Stimulated activated CD4-positive, alpha-beta T cell treated with anti-CD3 and anti-CD28 coated beads, Interleukin-1b, Interleukin-23, amount 100 ng/mL, for 1 hour (primary cell): ENCODE measurements around the gene ZNF524.
"Not testable (repeated sequence)": the region's sequence is repeated elsewhere in the genome, so short reads cannot be mapped to it uniquely, and the experiment has no call there.

Experiments
- DNase-seq, 2 donors: peaks; one replicate each; pipeline ENCODE4 v3.0.0-alpha.2; 2020; ENCODE audit warnings: low read depth in 2 of 2

The ZNF524 gene

GRCh38 chr19:55581145-55581822 is 18.8 kb upstream of the ZNF524 start:
- DNase-seq, result no peak

GRCh38 chr19:55581823-55582223 is 18.3 kb upstream of the ZNF524 start:
- DNase-seq, result no peak

GRCh38 chr19:55582284-55582683 is 17.8 kb upstream of the ZNF524 start:
- DNase-seq, result not testable (repeated sequence)

- not testable (repeated sequence) for DNase-seq
Observed at GRCh38 chr19:55583897-55584296, 16.2 kb upstream of the ZNF524 start.

- DNase-seq, result no peak
Observed at GRCh38 chr19:55584871-55585270, 15.2 kb upstream of the ZNF524 start.

- DNase-seq, result peak in 1 of 2 donors; percentile 41
Observed at GRCh38 chr19:55585658-55586339, 14.3 kb upstream of the ZNF524 start.

GRCh38 chr19:55586976-55587668 is 13.0 kb upstream of the ZNF524 start:
- DNase-seq, result peak; percentile 81 to 88

GRCh38 chr19:55588738-55589137 is 11.3 kb upstream of the ZNF524 start:
- no peak for DNase-seq

GRCh38 chr19:55590109-55590508 is 10.0 kb upstream of the ZNF524 start:
- DNase-seq, result no peak

- no peak for DNase-seq
Observed at GRCh38 chr19:55590617-55591016, 9.5 kb upstream of the ZNF524 start.

GRCh38 chr19:55591555-55591954 is 8.5 kb upstream of the ZNF524 start:
- no peak for DNase-seq

- DNase-seq, result no peak
Observed at GRCh38 chr19:55592391-55593090, 7.5 kb upstream of the ZNF524 start.

GRCh38 chr19:55593096-55593772 is 6.9 kb upstream of the ZNF524 start:
- no peak for DNase-seq

- no peak for DNase-seq
Observed at GRCh38 chr19:55594996-55595545, 5.0 kb upstream of the ZNF524 start.

- no peak for DNase-seq
Observed at GRCh38 chr19:55596304-55596703, 3.8 kb upstream of the ZNF524 start.

- no peak for DNase-seq
Observed at GRCh38 chr19:55597501-55597921, 2.6 kb upstream of the ZNF524 start.

- DNase-seq, result no peak
Observed at GRCh38 chr19:55598034-55598433, 2.1 kb upstream of the ZNF524 start.

- peak; percentile 88 to 89 for DNase-seq
Observed at GRCh38 chr19:55598719-55599467, 1.2 kb upstream of the ZNF524 start.

GRCh38 chr19:55599468-55599841 is 633 bp upstream of the ZNF524 start, which contains the start of gene FIZ1:
FIZ1 (minus strand) TSS chr19:55599517; CDS start chr19:55597865, 1,652 bp downstream.
- DNase-seq, result peak; percentile 90 to 96

GRCh38 chr19:55600662-55601028 is 557 bp downstream of the ZNF524 start:
- DNase-seq, result no peak

- no peak for DNase-seq
Observed at GRCh38 chr19:55601084-55601483, 996 bp downstream of the ZNF524 start.
